Activated T-cell treated with anti-CD3 and anti-CD28 coated beads for 24 hours (primary cell): ENCODE data around the gene UBQLN3.
A peak's percentile ranks its signal among the peaks of the same experiment; 100 is the strongest.

Experiments
- DNase-seq: peaks from one replicate; pipeline ENCODE4 v3.0.0-alpha.2; 2020; ENCODE audit warnings: low read depth

The UBQLN3 gene

GRCh38 chr11:5505363-5506048 is 4.3 kb downstream of the UBQLN3 start:
- no peak for DNase-seq

GRCh38 chr11:5504403-5504921 is 5.3 kb downstream of the UBQLN3 start:
- DNase-seq = no peak

GRCh38 chr11:5500393-5500801 is 9.4 kb downstream of the UBQLN3 start:
- no peak for DNase-seq

- no peak for DNase-seq
These were observed 10.1 kb downstream of the UBQLN3 start for GRCh38 chr11:5499671-5500070.

GRCh38 chr11:5489576-5490357 is 20.0 kb downstream of the UBQLN3 start:
- no peak for DNase-seq

GRCh38 chr11:5488798-5489399 is 20.9 kb downstream of the UBQLN3 start:
- no peak for DNase-seq

- DNase-seq = no peak
These were observed 21.4 kb downstream of the UBQLN3 start, which contains the start of gene OR52D1 for GRCh38 chr11:5488385-5488784. TSS of gene OR52D1 (plus strand) at chr11:5488685. CDS start at chr11:5488707, 22 bp downstream.

- DNase-seq = no peak
These were observed 23.3 kb downstream of the UBQLN3 start for GRCh38 chr11:5486421-5486820.

- no peak for DNase-seq
These were observed 23.8 kb downstream of the UBQLN3 start for GRCh38 chr11:5486003-5486402.

- peak; percentile 11 for DNase-seq
These were observed 33.5 kb downstream of the UBQLN3 start for GRCh38 chr11:5476186-5476819.

- no peak for DNase-seq
These were observed 35.8 kb downstream of the UBQLN3 start for GRCh38 chr11:5473921-5474320.

- no peak for DNase-seq
These were observed 42.2 kb downstream of the UBQLN3 start for GRCh38 chr11:5467527-5467926.

GRCh38 chr11:5460983-5461621 is 48.7 kb downstream of the UBQLN3 start:
- DNase-seq = no peak
